ENCODE data around the gene ACSL5.
"Not testable (repeated sequence)": the region's sequence is repeated elsewhere in the genome, so short reads cannot be mapped to it uniquely, and the experiment has no call there.

Gene ACSL5

GRCh38 chr10:112454910-112455779, 81.2 kb downstream of the ACSL5 start:
- no peak for FAIRE-seq

DNA sequence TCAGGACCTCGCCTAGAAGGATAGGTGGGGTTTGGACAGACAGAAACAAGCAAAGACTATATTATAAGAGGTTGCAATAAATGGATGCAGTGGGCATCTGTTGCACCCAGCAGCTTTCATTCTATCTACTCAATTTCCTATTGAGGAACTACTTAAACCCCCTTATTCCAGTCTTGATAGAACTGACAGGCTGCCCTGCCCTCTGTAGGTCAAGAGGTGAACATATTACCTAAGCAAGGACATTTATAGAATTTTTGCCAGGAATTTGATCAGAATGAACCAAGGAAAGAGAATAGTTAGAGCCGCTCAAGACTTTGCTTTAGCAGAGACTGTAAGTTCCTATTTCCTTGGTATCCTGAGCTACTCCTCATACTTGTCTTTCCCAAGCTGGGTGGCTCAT, 82.6 kb downstream of the ACSL5 start:
- no peak for FAIRE-seq
- no peak for DNase-seq (ENCODE audit: insufficient read length, low spot score)

More at GRCh38 chr10:112454910-112455779, 81.2 kb downstream of the ACSL5 start:
- DNase-seq (ENCODE audit: insufficient read length, low spot score), result no peak

DNA sequence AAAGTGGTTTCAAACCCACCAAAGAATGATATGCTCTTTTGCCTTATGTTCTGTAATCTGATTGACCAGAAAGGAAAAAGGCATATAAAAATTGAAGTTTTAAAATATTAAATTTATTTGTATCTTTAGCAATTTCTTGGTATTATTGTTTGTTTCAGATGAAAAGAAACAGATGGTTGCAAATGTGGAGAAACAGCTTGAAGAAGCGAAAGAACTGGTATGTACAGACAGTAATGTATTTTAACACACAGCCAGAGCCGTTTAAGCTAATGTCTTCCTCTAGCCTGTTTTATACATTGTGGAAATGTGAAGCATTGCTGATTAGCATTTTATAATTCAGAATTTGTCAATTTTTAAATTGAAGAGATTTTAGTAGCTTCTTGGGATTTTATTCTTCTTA, 86.5 kb downstream of the ACSL5 start:
- FAIRE-seq, result no peak

DNA sequence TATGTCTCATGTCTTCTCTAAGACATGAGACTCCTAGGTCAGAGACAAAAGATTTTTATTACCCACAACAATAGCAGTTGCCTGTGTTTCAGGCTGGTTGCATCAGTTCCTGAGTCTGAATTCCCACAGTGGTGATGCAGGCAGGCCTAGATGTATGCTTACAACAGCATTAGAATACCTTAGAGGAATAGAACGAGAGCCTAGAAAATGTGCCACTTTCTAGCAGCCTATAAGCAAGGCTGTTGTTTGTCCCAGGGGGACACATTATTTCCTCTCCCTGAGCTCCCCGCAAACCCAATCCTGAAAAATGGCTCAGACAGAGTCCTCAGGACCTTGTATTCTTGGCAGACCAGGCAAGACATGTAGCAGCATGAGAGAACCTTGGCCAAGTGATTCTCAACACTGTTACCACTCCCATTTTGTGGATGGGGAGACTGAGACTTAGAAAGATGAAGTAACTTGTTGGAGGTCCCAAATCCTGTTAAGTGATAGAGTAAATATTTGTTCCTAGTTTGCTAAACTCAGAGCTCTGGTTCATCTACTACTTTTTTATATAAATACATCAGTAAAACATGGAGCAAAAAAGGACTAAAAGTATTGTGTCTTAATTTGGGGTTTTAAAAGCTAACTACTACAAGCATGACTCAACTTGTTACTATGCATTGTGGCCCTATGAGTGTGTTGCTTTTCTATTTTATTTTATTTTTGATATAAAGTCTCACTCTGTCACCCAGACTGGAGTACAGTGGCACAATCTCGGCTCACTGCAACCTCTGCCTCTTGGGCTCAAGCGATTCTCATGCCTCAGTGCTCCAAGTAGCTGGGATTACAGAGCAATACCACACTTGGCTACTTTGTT, 87.3 kb downstream of the ACSL5 start:
- FAIRE-seq (no peak), DNase-seq (ENCODE audit: insufficient read length, low spot score) (no peak)

More for the DNA sequence above, 86.5 kb downstream of the ACSL5 start:
- no peak for DNase-seq (ENCODE audit: insufficient read length, low spot score)

DNA sequence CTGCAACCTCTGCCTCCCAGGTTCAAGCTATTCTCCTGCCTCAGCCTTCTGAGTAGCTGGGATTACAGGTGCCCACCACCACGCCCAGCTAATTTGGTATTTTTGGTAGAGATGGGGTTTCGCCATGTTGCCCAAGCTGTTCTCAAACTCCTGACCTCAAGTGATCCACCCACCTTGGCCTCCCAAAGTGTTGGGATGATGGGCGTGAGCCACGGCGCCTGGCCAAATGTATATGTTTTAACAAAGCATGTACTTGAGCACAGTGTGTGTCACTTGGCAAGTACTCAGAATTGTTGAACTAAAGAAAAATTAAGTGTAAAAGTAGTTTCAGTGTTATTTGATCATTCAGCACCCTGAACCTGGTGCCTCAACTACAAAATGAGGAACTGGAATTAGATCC, 90.2 kb downstream of the ACSL5 start:
- not testable (repeated sequence) for DNase-seq (ENCODE audit: insufficient read length, low spot score); FAIRE-seq

DNA sequence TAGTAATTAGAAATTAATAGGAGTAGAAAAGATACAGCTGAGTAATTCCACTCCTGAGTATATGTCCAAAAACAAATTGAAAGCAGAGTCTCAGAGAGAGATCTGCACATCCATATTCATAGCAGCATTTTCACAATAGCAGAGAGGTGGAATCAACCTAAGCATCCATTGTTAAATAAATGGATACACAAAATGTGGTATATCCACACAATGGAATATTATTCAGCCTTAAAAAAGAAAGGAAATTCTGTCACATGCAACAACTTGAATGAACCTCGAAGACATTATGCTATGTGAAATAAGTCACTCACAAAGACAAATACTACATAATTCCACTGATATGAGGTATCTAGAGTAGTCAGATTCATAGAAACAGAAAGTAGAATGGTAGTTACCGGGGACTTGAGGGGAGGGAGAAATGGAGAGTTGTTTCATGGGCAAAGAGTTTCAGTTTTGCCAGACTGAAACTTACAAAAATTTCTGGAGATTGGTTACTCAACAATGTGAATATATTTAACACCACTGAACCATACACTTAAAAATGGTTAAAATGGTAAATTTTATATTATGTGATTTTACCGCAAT, 91.5 kb downstream of the ACSL5 start:
- DNase-seq (ENCODE audit: insufficient read length, low spot score) (no peak), FAIRE-seq (no peak)

GRCh38 chr10:112466802-112467201, 92.9 kb downstream of the ACSL5 start:
- DNase-seq (ENCODE audit: insufficient read length, low spot score) (no peak), FAIRE-seq (no peak)

- FAIRE-seq (no peak), DNase-seq (ENCODE audit: insufficient read length, low spot score) (no peak)
Observed at GRCh38 chr10:112467541-112468075, 93.7 kb downstream of the ACSL5 start.

GRCh38 chr10:112471878-112472487, 98.1 kb downstream of the ACSL5 start:
- FAIRE-seq (no peak), DNase-seq (ENCODE audit: insufficient read length, low spot score) (peak; percentile 31)

DNA sequence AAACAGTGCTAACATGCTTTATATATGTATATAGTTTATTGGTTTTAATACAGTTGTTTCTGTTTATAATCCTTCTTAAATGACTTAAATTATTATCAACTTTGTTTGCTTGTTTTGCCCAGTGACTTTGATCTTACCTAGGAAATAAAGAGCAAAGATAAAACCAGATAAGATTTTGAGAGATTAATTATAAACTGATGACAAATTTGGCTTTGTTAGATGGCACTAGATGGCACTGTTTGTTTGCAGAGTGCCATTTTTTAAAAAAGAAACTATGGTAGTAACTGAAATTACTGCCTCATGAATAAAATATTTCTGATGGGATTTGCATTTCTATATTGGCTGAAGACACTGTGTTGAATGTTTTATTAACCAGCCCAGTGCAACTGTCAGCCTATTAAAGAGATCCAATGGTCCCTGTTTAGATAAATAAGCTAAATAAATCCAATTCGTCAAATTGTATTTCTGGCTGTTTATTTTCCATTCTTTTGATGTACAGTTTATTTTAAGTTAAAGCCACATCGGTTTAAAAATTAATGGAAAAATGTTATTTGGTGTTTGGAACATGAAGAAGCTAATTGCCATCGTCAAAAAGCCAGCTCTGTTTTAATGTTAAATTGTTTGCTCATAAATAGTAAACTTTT, 101.8 kb downstream of the ACSL5 start:
- FAIRE-seq (no peak), DNase-seq (ENCODE audit: insufficient read length, low spot score) (no peak)
